Measurements from ENCODE around the gene GARRE1.
"Not testable (repeated sequence)": the region's sequence is repeated elsewhere in the genome, so short reads cannot be mapped to it uniquely, and the experiment has no call there.

Gene GARRE1, protein sequence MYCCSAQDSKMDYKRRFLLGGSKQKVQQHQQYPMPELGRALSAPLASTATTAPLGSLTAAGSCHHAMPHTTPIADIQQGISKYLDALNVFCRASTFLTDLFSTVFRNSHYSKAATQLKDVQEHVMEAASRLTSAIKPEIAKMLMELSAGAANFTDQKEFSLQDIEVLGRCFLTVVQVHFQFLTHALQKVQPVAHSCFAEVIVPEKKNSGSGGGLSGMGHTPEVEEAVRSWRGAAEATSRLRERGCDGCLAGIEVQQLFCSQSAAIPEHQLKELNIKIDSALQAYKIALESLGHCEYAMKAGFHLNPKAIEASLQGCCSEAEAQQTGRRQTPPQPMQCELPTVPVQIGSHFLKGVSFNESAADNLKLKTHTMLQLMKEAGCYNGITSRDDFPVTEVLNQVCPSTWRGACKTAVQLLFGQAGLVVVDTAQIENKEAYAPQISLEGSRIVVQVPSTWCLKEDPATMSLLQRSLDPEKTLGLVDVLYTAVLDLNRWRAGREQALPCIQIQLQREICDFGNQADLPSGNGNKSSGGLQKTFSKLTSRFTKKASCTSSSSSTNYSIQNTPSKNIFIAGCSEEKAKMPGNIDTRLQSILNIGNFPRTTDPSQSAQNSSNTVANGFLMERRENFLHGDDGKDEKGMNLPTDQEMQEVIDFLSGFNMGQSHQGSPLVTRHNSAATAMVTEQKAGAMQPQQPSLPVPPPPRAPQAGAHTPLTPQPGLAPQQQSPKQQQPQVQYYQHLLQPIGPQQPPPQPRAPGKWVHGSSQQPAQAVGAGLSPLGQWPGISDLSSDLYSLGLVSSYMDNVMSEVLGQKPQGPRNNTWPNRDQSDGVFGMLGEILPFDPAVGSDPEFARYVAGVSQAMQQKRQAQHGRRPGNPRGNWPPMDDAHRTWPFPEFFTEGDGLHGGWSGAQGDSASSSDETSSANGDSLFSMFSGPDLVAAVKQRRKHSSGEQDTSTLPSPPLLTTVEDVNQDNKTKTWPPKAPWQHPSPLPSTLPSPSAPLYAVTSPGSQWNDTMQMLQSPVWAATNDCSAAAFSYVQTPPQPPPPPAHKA (N-terminal part only)

GRCh38 chr19:34254046-34254697 is at the start of gene GARRE1:
Gene GARRE1 (plus strand): TSS chr19:34254554. CDS start chr19:34300474, 45,920 bp downstream.
- peak; percentile 57 for DNase-seq (ENCODE audit: low read depth)

GRCh38 chr19:34205324-34205723 is 49.0 kb upstream of the GARRE1 start:
- DNase-seq (ENCODE audit: low read depth): not testable (repeated sequence)

- DNase-seq (ENCODE audit: low read depth): no peak
Measured at GRCh38 chr19:34208291-34208884, 46.0 kb upstream of the GARRE1 start.

DNA sequence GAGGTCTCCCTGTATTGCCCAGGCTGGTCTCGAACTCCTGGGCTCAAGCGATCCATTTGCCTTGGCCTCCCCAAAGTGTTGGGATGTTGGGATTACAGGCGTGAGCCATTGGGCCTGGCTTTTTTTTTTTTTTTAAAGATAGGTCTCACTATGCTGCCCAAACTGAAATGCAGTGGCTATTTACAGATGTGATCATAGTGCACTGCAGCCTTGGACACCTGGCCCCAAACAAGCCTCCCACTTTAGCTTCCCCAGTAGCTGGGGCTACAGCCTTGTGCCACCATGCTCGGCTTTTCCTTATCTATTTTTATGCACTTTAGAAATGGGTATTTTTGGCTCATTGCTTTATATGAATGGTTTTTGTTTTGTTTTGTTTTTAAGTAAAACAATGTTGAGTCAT is 44.6 kb upstream of the GARRE1 start:
- DNase-seq (ENCODE audit: low read depth): no peak

DNA sequence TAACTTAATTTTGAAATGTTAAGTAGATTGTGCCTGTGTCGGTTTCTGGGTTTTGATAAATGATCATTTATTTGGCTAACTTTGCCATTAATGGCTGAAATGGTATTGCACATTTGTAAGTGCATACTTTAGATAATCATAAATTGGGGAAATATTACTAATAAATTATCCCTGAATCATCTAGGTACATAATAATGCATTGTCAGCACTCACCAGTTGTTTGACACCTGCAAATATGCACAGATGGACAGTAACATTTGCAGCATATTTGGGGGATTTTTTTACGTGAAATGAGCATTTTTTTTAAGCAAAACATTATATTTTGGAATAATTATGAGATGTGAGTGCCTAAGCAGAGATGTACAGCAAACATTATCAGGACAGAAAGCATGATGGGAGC is 41.1 kb upstream of the GARRE1 start:
- no peak for DNase-seq (ENCODE audit: low read depth)

- DNase-seq (ENCODE audit: low read depth): no peak
Measured at GRCh38 chr19:34214040-34214439, 40.3 kb upstream of the GARRE1 start.

- DNase-seq (ENCODE audit: low read depth): no peak
Measured at GRCh38 chr19:34215006-34215665, 39.2 kb upstream of the GARRE1 start.

DNA sequence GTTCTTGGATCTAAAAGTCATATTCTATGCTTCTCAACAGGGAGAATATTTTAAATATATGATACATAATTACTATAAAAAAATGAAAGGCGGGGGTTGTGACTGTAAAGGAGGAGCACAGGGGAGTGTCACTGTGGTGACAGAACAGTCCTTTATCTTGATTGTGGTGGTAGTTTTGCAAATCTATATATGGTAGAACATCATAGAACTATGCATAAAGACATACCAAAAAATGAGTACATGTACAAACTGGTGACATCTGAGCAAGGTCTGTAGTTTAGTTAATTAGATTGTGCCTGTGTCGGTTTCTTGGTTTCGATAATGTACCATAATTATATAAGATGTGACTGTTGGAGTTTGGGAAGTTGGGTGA is 38.7 kb upstream of the GARRE1 start:
- DNase-seq (ENCODE audit: low read depth): no peak

DNA sequence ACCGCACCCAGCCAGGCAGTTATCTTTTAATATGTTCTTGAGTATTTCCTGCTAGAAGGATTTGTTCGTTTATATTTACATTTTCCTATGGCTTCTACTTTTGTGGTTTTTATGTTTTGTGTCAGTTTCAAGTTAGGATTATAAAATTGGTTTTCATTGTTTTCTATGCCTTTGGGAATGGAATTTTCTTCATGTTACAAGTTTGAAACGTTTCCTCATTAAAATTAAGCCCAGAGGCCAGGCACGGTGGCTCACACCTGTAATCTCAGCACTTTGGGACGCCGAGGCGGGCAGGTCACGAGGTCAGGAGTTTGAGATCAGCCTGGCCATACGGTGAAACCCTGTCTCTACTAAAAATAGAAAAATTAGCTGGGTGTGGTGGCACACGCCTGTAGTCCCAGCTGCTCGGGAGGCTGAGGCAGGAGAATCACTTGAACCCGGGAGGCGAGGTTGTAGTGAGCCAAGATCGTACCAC is 37.6 kb upstream of the GARRE1 start:
- DNase-seq (ENCODE audit: low read depth): not testable (repeated sequence)

- DNase-seq (ENCODE audit: low read depth): peak; percentile 99
Measured at GRCh38 chr19:34217952-34218817, 36.2 kb upstream of the GARRE1 start.

DNA sequence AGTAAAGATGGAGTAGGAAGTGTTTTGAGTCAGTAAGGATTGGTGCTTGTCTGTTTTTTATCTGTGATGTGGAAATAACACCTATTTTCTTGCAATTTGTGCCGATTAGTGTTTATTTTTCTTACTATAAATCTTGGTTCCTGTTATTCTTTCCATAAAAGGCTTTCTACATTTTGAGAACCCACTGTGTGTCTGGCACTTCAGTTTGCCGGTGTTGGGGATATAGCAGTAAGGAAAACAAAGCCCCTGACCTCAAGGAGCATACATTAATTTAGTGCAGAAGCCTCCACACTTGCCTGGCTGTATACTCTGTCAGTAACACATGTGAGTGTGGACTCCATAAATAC is 35.6 kb upstream of the GARRE1 start:
- no peak for DNase-seq (ENCODE audit: low read depth)

DNA sequence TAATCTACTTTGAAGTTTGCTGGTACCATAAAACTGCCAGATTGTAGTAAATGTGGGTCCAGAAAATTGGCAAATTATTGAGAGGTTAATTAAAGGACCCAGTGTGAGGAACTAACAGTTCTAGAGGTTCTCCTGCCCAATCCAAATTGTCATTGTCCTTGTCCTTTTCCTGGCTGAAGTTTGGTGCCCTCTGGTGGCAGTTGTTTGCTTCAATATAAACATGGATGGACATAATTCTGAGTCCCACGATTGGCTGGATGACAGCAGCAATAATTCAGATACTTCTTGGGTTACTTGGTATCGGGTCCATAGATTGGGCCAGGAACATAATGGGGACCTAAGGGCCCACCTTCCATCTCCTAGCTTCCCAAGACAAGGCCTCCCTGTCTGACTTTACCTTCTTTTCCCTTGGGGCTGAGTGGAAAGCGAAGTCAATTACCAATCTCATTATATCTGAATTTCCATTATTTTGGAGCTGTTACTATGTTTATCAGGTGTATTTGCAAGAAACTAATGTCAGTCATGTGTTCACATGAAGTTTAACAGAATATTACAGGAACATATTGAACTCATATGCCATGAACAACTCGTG is 33.8 kb upstream of the GARRE1 start:
- peak; percentile 51 for DNase-seq (ENCODE audit: low read depth)

- DNase-seq (ENCODE audit: low read depth): no peak
Measured at GRCh38 chr19:34222386-34222785, 32.0 kb upstream of the GARRE1 start.

- peak; percentile 76 for DNase-seq (ENCODE audit: low read depth)
Measured at GRCh38 chr19:34224996-34225658, 29.2 kb upstream of the GARRE1 start.

- no peak for DNase-seq (ENCODE audit: low read depth)
Measured at GRCh38 chr19:34225659-34226015, 28.7 kb upstream of the GARRE1 start.

- DNase-seq (ENCODE audit: low read depth): no peak
Measured at GRCh38 chr19:34226036-34226435, 28.3 kb upstream of the GARRE1 start.

GRCh38 chr19:34228347-34228746 is 26.0 kb upstream of the GARRE1 start:
- no peak for DNase-seq (ENCODE audit: low read depth)

- DNase-seq (ENCODE audit: low read depth): no peak
Measured at GRCh38 chr19:34228762-34229161, 25.6 kb upstream of the GARRE1 start.

DNA sequence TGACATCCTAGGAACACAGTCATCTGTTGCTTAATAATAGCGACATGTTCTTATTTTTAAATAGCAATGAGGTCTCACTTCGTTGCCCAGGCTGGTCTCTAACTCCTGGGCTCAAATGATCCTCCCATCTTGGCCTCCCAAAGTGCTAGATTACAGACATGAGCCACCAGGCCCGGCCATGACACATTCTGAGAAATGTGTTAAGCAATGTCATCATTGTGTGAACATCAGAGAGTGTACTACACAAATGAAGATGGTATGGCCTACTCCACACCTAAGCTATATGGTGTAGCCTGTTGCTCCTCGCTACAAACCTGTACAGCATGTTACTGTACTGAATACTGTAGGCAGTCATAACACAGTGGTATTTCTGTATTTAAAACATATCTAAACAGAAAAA is 24.6 kb upstream of the GARRE1 start:
- DNase-seq (ENCODE audit: low read depth): no peak

All from iris pigment epithelial cell (primary cell).